HepG2 (cell line): Measurements from ENCODE around the gene LYZL2. TPM values are rescaled to one million over a fixed set of nuclear protein-coding genes. Genes with fewer than 3 reads are reported as not detected.
"Not testable (repeated sequence)": the region's sequence is repeated elsewhere in the genome, so short reads cannot be mapped to it uniquely, and the experiment has no call there.

Experiments used
- ATAC-seq: fragments of 200-7000 bp; cut with Tn5 transposase; 3 replicates; pipeline ENCODE4 v1.9.1; 2020; ENCODE audit warnings: mild to moderate bottlenecking, moderate library complexity
- BruUV-seq: library from RNA; stranded (reverse); fragments of 400-500 nt; replicated peaks from 2 replicates; lab custom pipeline; 2021; lab: Mats Ljungman, UMichigan
- CTCF ChIA-PET: fragments of 300-600 bp; formaldehyde crosslinking; extraction: SDS; loops from one replicate; lab custom pipeline; 2021; ENCODE audit warnings: low total read pairs, inconsistent platforms, low intra/inter-chr PET ratio; lab: Yijun Ruan, JAX
- POLR2A ChIA-PET: fragments of 350-600 bp; sonication (Branson Sonifier 250); formaldehyde crosslinking; loops from one replicate; lab custom pipeline; 2020; ENCODE audit warnings: antibody characterized with exemption, inconsistent platforms; lab: Yijun Ruan, JAX
- DNase-seq: peaks from one replicate; pipeline ENCODE4 v3.0.0-alpha.2; 2015; ENCODE audit warnings: low spot score
- FAIRE-seq: peaks from 3 replicates; lab custom pipeline; 2011; peaks lifted over from hg19 to GRCh38; lab: Jason Lieb, UNC
- H2AFZ ChIP-seq: one replicate; pipeline ENCODE4 v1.6.1; 2011; ENCODE audit warnings: low read length, inconsistent platforms
- H3K27ac ChIP-seq: fragments of 300-600 bp; 3 replicates; pipeline ENCODE4 v1.8.0; 2011; ENCODE audit warnings: mixed run types, mild to moderate bottlenecking, mixed read lengths, low read length, inconsistent platforms; ENCODE audit not compliant: insufficient read depth; ENCODE audit errors: extremely low read length
- H3K27me3 ChIP-seq, 2 experiments: fragments of 200-600 bp in 1 of 2; 2 replicates in 1 of 2; 3 replicates in 1 of 2; pipeline versions ENCODE4 v1.6.0 to v1.8.0; 2011; ENCODE audit warnings: low read length in 2 of 2, mild to moderate bottlenecking in 2 of 2, moderate library complexity in 2 of 2, inconsistent platforms in 1 of 2; ENCODE audit not compliant: insufficient read depth in 2 of 2, control insufficient read depth in 1 of 2
- H3K36me3 ChIP-seq, 2 experiments: fragments of 200-600 bp in 1 of 2; replicated peaks in 1 of 2; 2 replicates in 1 of 2; 3 replicates in 1 of 2; pipeline versions ENCODE4 v1.5.1 to v1.8.0; 2011; ENCODE audit warnings: low read length in 2 of 2, inconsistent platforms in 1 of 2; ENCODE audit not compliant: insufficient read depth in 2 of 2, control insufficient read depth in 1 of 2
- H3K4me1 ChIP-seq: 2 replicates; pipeline ENCODE4 v1.5.1; 2012; ENCODE audit warnings: low read length, inconsistent platforms; ENCODE audit not compliant: insufficient read depth
- H3K4me2 ChIP-seq: 2 replicates; pipeline ENCODE4 v1.6.0; 2011; ENCODE audit warnings: low read depth, low read length, inconsistent platforms
- H3K4me3 ChIP-seq, 3 experiments: fragments of 200-600 bp in 1 of 3; sonication (generic), shearing (Covaris generic) in 1 of 3; replicated peaks in 1 of 3; 2 replicates each; pipeline ENCODE4 v1.5.1; 2011 to 2016; ENCODE audit warnings: low read length in 3 of 3, inconsistent platforms in 2 of 3, low read depth in 2 of 3, mild to moderate bottlenecking in 2 of 3, control low read depth in 1 of 3, mixed read lengths in 1 of 3; ENCODE audit not compliant: insufficient read depth in 1 of 3
- H3K79me2 ChIP-seq: one replicate; pipeline ENCODE4 v1.6.1; 2011; ENCODE audit warnings: low read length, inconsistent platforms; ENCODE audit not compliant: insufficient read depth
- H3K9ac ChIP-seq: 2 replicates; pipeline ENCODE4 v1.6.0; 2011; ENCODE audit warnings: mild to moderate bottlenecking, low read depth, low read length, inconsistent platforms; ENCODE audit not compliant: insufficient read depth
- H3K9me3 ChIP-seq: 2 replicates; pipeline ENCODE4 v1.5.1; 2012; ENCODE audit warnings: mild to moderate bottlenecking, low read length
- H4K20me1 ChIP-seq: 2 replicates; pipeline ENCODE4 v1.6.0; 2011; ENCODE audit warnings: inconsistent platforms, mild to moderate bottlenecking, low read length, moderate library complexity; ENCODE audit not compliant: insufficient read depth
- CREB1 ChIP-seq, 2 experiments: fragments of 450-650 bp in 1 of 2; IDR thresholded peaks; 2 replicates each; pipeline ENCODE4 v1.6.1; 2016 to 2017; ENCODE audit warnings: control low read depth in 1 of 2, mild to moderate bottlenecking in 1 of 2, missing compliant biosample characterization in 1 of 2, missing genetic modification characterization in 1 of 2
- DNMT1 ChIP-seq: sonication (generic); formaldehyde crosslinking; IDR thresholded peaks from 2 replicates; pipeline ENCODE4 v1.5.1; 2020; ENCODE audit warnings: mild to moderate bottlenecking, missing genetic modification reagents
- NR0B2 ChIP-seq: sonication (generic); formaldehyde crosslinking; IDR thresholded peaks from 2 replicates; pipeline ENCODE4 v1.4.0; 2020; ENCODE audit warnings: mild to moderate bottlenecking, missing genetic modification reagents
- NRL ChIP-seq: sonication (generic); formaldehyde crosslinking; IDR thresholded peaks from 2 replicates; pipeline ENCODE4 v1.5.0; 2020; ENCODE audit warnings: missing genetic modification reagents, mild to moderate bottlenecking, moderate library complexity, borderline replicate concordance
- ZNF263 ChIP-seq: sonication (generic); formaldehyde crosslinking; IDR thresholded peaks from 2 replicates; pipeline ENCODE4 v1.4.0; 2020; ENCODE audit warnings: missing genetic modification reagents
- ZNF451 ChIP-seq: sonication (generic); formaldehyde crosslinking; IDR thresholded peaks from 2 replicates; pipeline ENCODE4 v1.5.0; 2020; ENCODE audit warnings: mild to moderate bottlenecking, missing genetic modification reagents
- ZNF713 ChIP-seq: sonication (generic); formaldehyde crosslinking; IDR thresholded peaks from 2 replicates; pipeline ENCODE4 v1.4.0; 2020; ENCODE audit warnings: mild to moderate bottlenecking, missing genetic modification reagents
- WGBS: methylation state at CpG from one replicate; pipeline ENCODE4 v1.1.6; 2017; ENCODE audit warnings: low lambda C conversion rate; 5-methylcytosine and 5-hydroxymethylcytosine counted together
- in situ Hi-C: cut with HindIII; loops from 2 replicates; pipeline ENCODE4 v1.10.0; 2017; ENCODE audit warnings: low pct_unique_long_range_greater_than_20kb; ENCODE audit not compliant: extremely low pct_ligation_motif_present
- intact Hi-C: fragments of 100-400 bp; cut with micrococcal nuclease; formaldehyde crosslinking; loops from one replicate; pipeline ENCODE4 v1.10.0; 2022; ENCODE audit not compliant: unreplicated experiment
- polyA plus RNA-seq, 8 experiments: library from polyadenylated mRNA; depleted of rRNA in 3 of 8; stranded (reverse) in 7 of 8; unstranded in 1 of 8; fragments of >200 nt; fragmentation: Illumina TruSeq in 4 of 8; extraction: Trizol in 4 of 8; gene quantifications; 2 replicates each; pipeline versions ENCODE4 v1.2.1 to v1.2.3, GENCODE V29; 2011 to 2016; ENCODE audit warnings: low read depth in 4 of 8, missing spikeins in 1 of 8, mixed read lengths in 1 of 8; ENCODE audit not compliant: insufficient read depth in 1 of 8
- total RNA-seq, 5 experiments: library from RNA; depleted of rRNA; stranded (reverse); fragments of >200 nt; fragmentation: Illumina TruSeq; extraction: Trizol; gene quantifications; 2 replicates each; pipeline ENCODE4 v1.2.3, GENCODE V29; 2016; ENCODE audit warnings: low read depth in 1 of 5
- TF ChIP-seq, protein P1 (sequence below): sonication (generic); formaldehyde crosslinking; IDR thresholded peaks from 2 replicates; pipeline ENCODE4 v1.4.0; 2020; ENCODE audit warnings: low read depth, mild to moderate bottlenecking, missing genetic modification reagents

Gene LYZL2
- total and polyA plus RNA-seq, 2 of the 13 experiments (the other 11 are each of a cell fraction or from before 2014, with no cell fraction given), result 0.20 to 0.63 TPM

- TF ChIP-seq NR0B2 (CRISPR knock-in tag) (no peak), ZNF713 (CRISPR knock-in tag) (no peak), CREB1 (IDR thresholded peaks at IDR 0.05) (no peak), CREB1 (CRISPR knock-in tag; IDR thresholded peaks at IDR 0.05) (no peak), ZNF451 (CRISPR knock-in tag) (no peak), NRL (no peak)
- TF ChIP-seq, protein P1, sequence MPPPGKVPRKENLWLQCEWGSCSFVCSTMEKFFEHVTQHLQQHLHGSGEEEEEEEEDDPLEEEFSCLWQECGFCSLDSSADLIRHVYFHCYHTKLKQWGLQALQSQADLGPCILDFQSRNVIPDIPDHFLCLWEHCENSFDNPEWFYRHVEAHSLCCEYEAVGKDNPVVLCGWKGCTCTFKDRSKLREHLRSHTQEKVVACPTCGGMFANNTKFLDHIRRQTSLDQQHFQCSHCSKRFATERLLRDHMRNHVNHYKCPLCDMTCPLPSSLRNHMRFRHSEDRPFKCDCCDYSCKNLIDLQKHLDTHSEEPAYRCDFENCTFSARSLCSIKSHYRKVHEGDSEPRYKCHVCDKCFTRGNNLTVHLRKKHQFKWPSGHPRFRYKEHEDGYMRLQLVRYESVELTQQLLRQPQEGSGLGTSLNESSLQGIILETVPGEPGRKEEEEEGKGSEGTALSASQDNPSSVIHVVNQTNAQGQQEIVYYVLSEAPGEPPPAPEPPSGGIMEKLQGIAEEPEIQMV, result no peak
Observed at GRCh38 chr10:30647089-30647488, 17.5 kb upstream of the LYZL2 start (continued).

GRCh38 chr10:30645340-30645827 lies 15.8 kb upstream of the LYZL2 start:
- Histone ChIP-seq H3K27me3 (peaks cover 2 to 18% of the 10 kb centered on the region in 2 experiments; a peak in 2 of 5 replicates), H3K79me2 (no peaks in the 10 kb centered on the region), H3K4me1 (peaks cover 42% of the 10 kb centered on the region), H3K9me3 (no peaks in the 10 kb centered on the region), H3K36me3 (no peaks in the 10 kb centered on the region), H3K9ac (no peak overlapping the region)
- intact Hi-C loops (no loop called here), in situ Hi-C loops (no loop called here)
- CTCF ChIA-PET, result no interaction called here
- peak; percentile 76 for FAIRE-seq
- no TSS peak for BruUV-seq
- WGBS, result 10% methylated on average over 5 of the region's 15 CpGs
- ATAC-seq, result peak; percentile 92
- DNase-seq, result peak; percentile 9
- TF ChIP-seq ZNF263 (CRISPR knock-in tag), result peak; percentile 55
- no peak for TF ChIP-seq DNMT1
- TF ChIP-seq, all 625 proteins: peak for 1
- no peak overlapping the region; a peak in 1 of 6 replicates for H3K4me3 ChIP-seq
- POLR2A ChIA-PET, result no interaction called here
- H3K4me2 ChIP-seq, result peak overlapping the region; percentile 21; the same call in 1 of the 2 replicates
- H3K27ac ChIP-seq, result no peak overlapping the region
- no peak overlapping the region for H2AFZ ChIP-seq
- H4K20me1 ChIP-seq, result no peaks in the 10 kb centered on the region

DNA sequence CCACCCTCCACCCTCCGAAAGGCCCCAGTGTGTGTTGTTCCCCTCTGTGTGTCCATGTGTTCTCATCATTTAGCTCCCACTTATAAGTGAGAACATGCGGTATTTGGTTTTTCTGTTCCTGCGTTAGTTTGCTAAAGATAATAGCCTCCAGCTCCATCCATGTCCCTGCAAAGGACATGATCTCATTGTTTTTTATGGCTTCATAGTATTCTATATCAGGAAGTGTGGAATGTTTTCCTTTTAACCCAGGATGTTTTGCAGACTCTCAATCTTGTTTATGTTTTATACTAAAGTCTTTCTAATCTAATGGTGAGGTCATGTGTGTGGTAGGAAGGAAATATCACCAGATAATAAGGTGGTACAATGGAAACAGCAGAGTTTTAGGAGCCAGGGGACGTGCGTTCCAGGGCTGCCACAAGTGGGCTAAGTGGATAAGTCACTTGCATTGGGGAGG lies 14.9 kb upstream of the LYZL2 start:
- H3K4me2 ChIP-seq, H4K20me1 ChIP-seq, H3K36me3 ChIP-seq, H3K79me2 ChIP-seq, H2AFZ ChIP-seq, H3K9ac ChIP-seq, H3K27ac ChIP-seq, ATAC-seq, BruUV-seq, intact Hi-C loops, CTCF ChIA-PET, H3K9me3 ChIP-seq, in situ Hi-C loops, DNase-seq, FAIRE-seq, POLR2A ChIA-PET, H3K4me3 ChIP-seq: not testable (repeated sequence)
- Histone ChIP-seq H3K27me3 (peaks cover 2 to 18% of the 10 kb centered on the region in 2 experiments; a peak in 2 of 5 replicates), H3K4me1 (peaks cover 42% of the 10 kb centered on the region)
- 78% methylated on average over 5 of the region's 5 CpGs for WGBS
